Measurements from ENCODE around the gene TRAPPC8.

Gene TRAPPC8

GRCh38 chr18:31798399-31798798 lies 144.5 kb downstream of the TRAPPC8 start:
- H3K4me3 ChIP-seq (ENCODE audit: insufficient read depth in 1 of 2, low read depth in 1 of 2, low read length in 2 of 2): no peak overlapping the region
- no peak for DNase-seq
- H3K4me1 ChIP-seq (ENCODE audit: control insufficient read depth, insufficient read depth, low read depth, low read length): no peaks in the 10 kb centered on the region
- no peaks in the 10 kb centered on the region for H3K27me3 ChIP-seq (ENCODE audit: control insufficient read depth in 1 of 2, insufficient read depth in 1 of 2, low read length in 2 of 2)
- no peak overlapping the region for H3K14ac ChIP-seq (ENCODE audit: low read length in 2 of 2)
- H3K9me3 ChIP-seq (ENCODE audit: control insufficient read depth, low read length): no peaks in the 10 kb centered on the region
- H3K79me1 ChIP-seq (replicated peaks; ENCODE audit: low read length, poor library complexity, severe bottlenecking): no peaks in the 10 kb centered on the region
- no peak overlapping the region for H4K8ac ChIP-seq (ENCODE audit: low read length)
- H3K23ac ChIP-seq (ENCODE audit: low read length in 2 of 2): no peak overlapping the region
- no peaks in the 10 kb centered on the region for H3K36me3 ChIP-seq (ENCODE audit: control insufficient read depth in 1 of 2, insufficient read depth in 2 of 2, low read depth in 1 of 2, low read length in 2 of 2)
- H2BK5ac ChIP-seq (ENCODE audit: low read depth, low read length, poor library complexity, severe bottlenecking): no peak overlapping the region
- no peak overlapping the region for H3K4me2 ChIP-seq (ENCODE audit: low read length, poor library complexity, severe bottlenecking)
- H4K91ac ChIP-seq (ENCODE audit: low read length): no peak overlapping the region
- H2BK15ac ChIP-seq (ENCODE audit: low read depth, poor library complexity, severe bottlenecking): no peak overlapping the region
- H2AK5ac ChIP-seq (ENCODE audit: low read length, severe bottlenecking): no peak overlapping the region
- H3K4ac ChIP-seq (ENCODE audit: low read depth in 1 of 2, low read length in 2 of 2): no peak overlapping the region
- no peak overlapping the region for H3K27ac ChIP-seq (ENCODE audit: low read length, poor library complexity, severe bottlenecking)
- H2BK120ac ChIP-seq (ENCODE audit: low read depth, low read length): no peak overlapping the region
- no peak overlapping the region for H2AFZ ChIP-seq (ENCODE audit: low read depth, low read length)
- WGBS: no CpG with 5 or more reads among the region's 2 CpGs
- H3K18ac ChIP-seq (ENCODE audit: low read depth in 1 of 2, low read length in 2 of 2): no peak overlapping the region
- H3K9ac ChIP-seq (ENCODE audit: low read length): no peak overlapping the region
- H2BK12ac ChIP-seq (ENCODE audit: low read length in 2 of 2): no peak overlapping the region

- Histone ChIP-seq H3K9me3 (ENCODE audit: control insufficient read depth, low read length) (no peaks in the 10 kb centered on the region), H3K4me3 (ENCODE audit: insufficient read depth in 1 of 2, low read depth in 1 of 2, low read length in 2 of 2) (no peak overlapping the region), H3K9ac (ENCODE audit: low read length) (no peak overlapping the region), H2AFZ (ENCODE audit: low read depth, low read length) (no peak overlapping the region), H3K23ac (ENCODE audit: low read length in 2 of 2) (no peak overlapping the region), H2BK5ac (ENCODE audit: low read depth, low read length, poor library complexity, severe bottlenecking) (no peak overlapping the region), H3K18ac (ENCODE audit: low read depth in 1 of 2, low read length in 2 of 2) (no peak overlapping the region), H3K4ac (ENCODE audit: low read depth in 1 of 2, low read length in 2 of 2) (no peak overlapping the region), H4K91ac (ENCODE audit: low read length) (no peak overlapping the region), H3K4me1 (ENCODE audit: control insufficient read depth, insufficient read depth, low read depth, low read length) (no peaks in the 10 kb centered on the region), H4K8ac (ENCODE audit: low read length) (no peak overlapping the region), H3K27ac (ENCODE audit: low read length, poor library complexity, severe bottlenecking) (no peak overlapping the region), H3K27me3 (ENCODE audit: control insufficient read depth in 1 of 2, insufficient read depth in 1 of 2, low read length in 2 of 2) (no peaks in the 10 kb centered on the region), H2BK15ac (ENCODE audit: low read depth, poor library complexity, severe bottlenecking) (no peak overlapping the region), H3K14ac (ENCODE audit: low read length in 2 of 2) (no peak overlapping the region), H2BK12ac (ENCODE audit: low read length in 2 of 2) (no peak overlapping the region), H3K36me3 (ENCODE audit: control insufficient read depth in 1 of 2, insufficient read depth in 2 of 2, low read depth in 1 of 2, low read length in 2 of 2) (no peaks in the 10 kb centered on the region), H3K4me2 (ENCODE audit: low read length, poor library complexity, severe bottlenecking) (no peak overlapping the region), H3K79me1 (replicated peaks; ENCODE audit: low read length, poor library complexity, severe bottlenecking) (no peaks in the 10 kb centered on the region), H2BK120ac (ENCODE audit: low read depth, low read length) (no peak overlapping the region), H2AK5ac (ENCODE audit: low read length, severe bottlenecking) (no peak overlapping the region)
- WGBS: 91% methylated on average over 1 of the region's 2 CpGs
- no peak for DNase-seq
Observed at GRCh38 chr18:31795747-31796146, 147.2 kb downstream of the TRAPPC8 start.

- Histone ChIP-seq H4K91ac (ENCODE audit: low read length) (no peak overlapping the region), H3K27ac (ENCODE audit: low read length, poor library complexity, severe bottlenecking) (no peak overlapping the region), H3K4me1 (ENCODE audit: control insufficient read depth, insufficient read depth, low read depth, low read length) (no peaks in the 10 kb centered on the region), H3K4ac (ENCODE audit: low read depth in 1 of 2, low read length in 2 of 2) (no peak overlapping the region), H3K23ac (ENCODE audit: low read length in 2 of 2) (no peak overlapping the region), H3K14ac (ENCODE audit: low read length in 2 of 2) (no peak overlapping the region), H2BK15ac (ENCODE audit: low read depth, poor library complexity, severe bottlenecking) (no peak overlapping the region), H2BK12ac (ENCODE audit: low read length in 2 of 2) (no peak overlapping the region), H3K27me3 (ENCODE audit: control insufficient read depth in 1 of 2, insufficient read depth in 1 of 2, low read length in 2 of 2) (no peaks in the 10 kb centered on the region), H3K79me1 (replicated peaks; ENCODE audit: low read length, poor library complexity, severe bottlenecking) (no peaks in the 10 kb centered on the region), H3K18ac (ENCODE audit: low read depth in 1 of 2, low read length in 2 of 2) (no peak overlapping the region), H2AFZ (ENCODE audit: low read depth, low read length) (no peak overlapping the region), H4K8ac (ENCODE audit: low read length) (no peak overlapping the region), H3K9me3 (ENCODE audit: control insufficient read depth, low read length) (no peaks in the 10 kb centered on the region), H2BK5ac (ENCODE audit: low read depth, low read length, poor library complexity, severe bottlenecking) (no peak overlapping the region), H2AK5ac (ENCODE audit: low read length, severe bottlenecking) (no peak overlapping the region), H2BK120ac (ENCODE audit: low read depth, low read length) (no peak overlapping the region), H3K9ac (ENCODE audit: low read length) (no peak overlapping the region), H3K4me2 (ENCODE audit: low read length, poor library complexity, severe bottlenecking) (no peak overlapping the region), H3K4me3 (ENCODE audit: insufficient read depth in 1 of 2, low read depth in 1 of 2, low read length in 2 of 2) (no peak overlapping the region), H3K36me3 (ENCODE audit: control insufficient read depth in 1 of 2, insufficient read depth in 2 of 2, low read depth in 1 of 2, low read length in 2 of 2) (no peaks in the 10 kb centered on the region)
- no peak for DNase-seq
Observed at GRCh38 chr18:31793531-31793930, 149.4 kb downstream of the TRAPPC8 start.

- Histone ChIP-seq H4K8ac (ENCODE audit: low read length) (no peak overlapping the region), H3K4me3 (ENCODE audit: insufficient read depth in 1 of 2, low read depth in 1 of 2, low read length in 2 of 2) (no peak overlapping the region), H3K27ac (ENCODE audit: low read length, poor library complexity, severe bottlenecking) (no peak overlapping the region), H4K91ac (ENCODE audit: low read length) (no peak overlapping the region), H3K4ac (ENCODE audit: low read depth in 1 of 2, low read length in 2 of 2) (no peak overlapping the region), H2BK5ac (ENCODE audit: low read depth, low read length, poor library complexity, severe bottlenecking) (no peak overlapping the region), H3K4me2 (ENCODE audit: low read length, poor library complexity, severe bottlenecking) (no peak overlapping the region), H3K9me3 (ENCODE audit: control insufficient read depth, low read length) (no peaks in the 10 kb centered on the region), H2BK12ac (ENCODE audit: low read length in 2 of 2) (no peak overlapping the region), H2BK120ac (ENCODE audit: low read depth, low read length) (no peak overlapping the region), H2BK15ac (ENCODE audit: low read depth, poor library complexity, severe bottlenecking) (no peak overlapping the region), H2AK5ac (ENCODE audit: low read length, severe bottlenecking) (no peak overlapping the region), H3K4me1 (ENCODE audit: control insufficient read depth, insufficient read depth, low read depth, low read length) (no peaks in the 10 kb centered on the region), H2AFZ (ENCODE audit: low read depth, low read length) (no peak overlapping the region), H3K23ac (ENCODE audit: low read length in 2 of 2) (no peak overlapping the region), H3K14ac (ENCODE audit: low read length in 2 of 2) (no peak overlapping the region), H3K79me1 (replicated peaks; ENCODE audit: low read length, poor library complexity, severe bottlenecking) (no peaks in the 10 kb centered on the region), H3K27me3 (ENCODE audit: control insufficient read depth in 1 of 2, insufficient read depth in 1 of 2, low read length in 2 of 2) (no peaks in the 10 kb centered on the region), H3K18ac (ENCODE audit: low read depth in 1 of 2, low read length in 2 of 2) (no peak overlapping the region), H3K36me3 (ENCODE audit: control insufficient read depth in 1 of 2, insufficient read depth in 2 of 2, low read depth in 1 of 2, low read length in 2 of 2) (no peaks in the 10 kb centered on the region), H3K9ac (ENCODE audit: low read length) (no peak overlapping the region)
- WGBS: 98% methylated on average over 2 of the region's 2 CpGs
- no peak for DNase-seq
Observed at GRCh38 chr18:31792580-31792911, 150.4 kb downstream of the TRAPPC8 start.
